Measurements from ENCODE around the gene UTF1.

DNA sequence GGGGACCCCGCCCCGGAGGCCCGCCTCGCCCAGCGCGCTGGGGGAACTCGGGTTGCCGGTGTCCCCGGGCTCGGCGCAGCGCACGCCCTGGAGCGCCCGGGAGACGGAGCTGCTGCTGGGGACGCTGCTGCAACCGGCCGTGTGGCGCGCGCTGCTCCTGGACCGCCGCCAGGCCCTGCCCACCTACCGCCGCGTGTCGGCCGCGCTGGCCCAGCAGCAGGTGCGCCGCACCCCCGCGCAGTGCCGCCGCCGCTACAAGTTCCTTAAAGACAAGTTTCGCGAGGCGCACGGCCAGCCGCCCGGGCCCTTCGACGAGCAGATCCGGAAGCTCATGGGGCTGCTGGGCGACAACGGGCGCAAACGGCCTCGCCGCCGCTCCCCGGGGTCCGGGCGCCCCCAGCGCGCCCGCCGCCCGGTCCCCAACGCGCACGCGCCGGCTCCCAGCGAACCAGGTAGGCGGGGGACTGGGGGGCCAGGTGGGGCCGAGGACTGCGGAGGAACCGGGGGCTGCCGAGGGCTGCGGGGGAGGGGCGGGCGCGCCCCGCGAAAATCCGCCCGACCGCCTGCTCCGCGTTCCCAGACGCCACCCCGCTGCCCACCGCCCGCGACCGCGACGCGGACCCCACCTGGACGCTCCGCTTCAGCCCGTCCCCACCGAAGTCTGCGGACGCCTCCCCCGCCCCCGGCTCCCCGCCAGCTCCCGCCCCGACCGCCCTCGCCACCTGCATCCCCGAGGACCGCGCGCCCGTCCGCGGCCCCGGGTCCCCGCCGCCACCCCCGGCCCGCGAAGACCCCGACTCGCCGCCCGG is 574 bp downstream of the UTF1 start:
- TF ChIP-seq, protein P1, sequence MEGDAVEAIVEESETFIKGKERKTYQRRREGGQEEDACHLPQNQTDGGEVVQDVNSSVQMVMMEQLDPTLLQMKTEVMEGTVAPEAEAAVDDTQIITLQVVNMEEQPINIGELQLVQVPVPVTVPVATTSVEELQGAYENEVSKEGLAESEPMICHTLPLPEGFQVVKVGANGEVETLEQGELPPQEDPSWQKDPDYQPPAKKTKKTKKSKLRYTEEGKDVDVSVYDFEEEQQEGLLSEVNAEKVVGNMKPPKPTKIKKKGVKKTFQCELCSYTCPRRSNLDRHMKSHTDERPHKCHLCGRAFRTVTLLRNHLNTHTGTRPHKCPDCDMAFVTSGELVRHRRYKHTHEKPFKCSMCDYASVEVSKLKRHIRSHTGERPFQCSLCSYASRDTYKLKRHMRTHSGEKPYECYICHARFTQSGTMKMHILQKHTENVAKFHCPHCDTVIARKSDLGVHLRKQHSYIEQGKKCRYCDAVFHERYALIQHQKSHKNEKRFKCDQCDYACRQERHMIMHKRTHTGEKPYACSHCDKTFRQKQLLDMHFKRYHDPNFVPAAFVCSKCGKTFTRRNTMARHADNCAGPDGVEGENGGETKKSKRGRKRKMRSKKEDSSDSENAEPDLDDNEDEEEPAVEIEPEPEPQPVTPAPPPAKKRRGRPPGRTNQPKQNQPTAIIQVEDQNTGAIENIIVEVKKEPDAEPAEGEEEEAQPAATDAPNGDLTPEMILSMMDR (IDR thresholded peaks at IDR 0.05; ENCODE audit: poor library complexity, severe bottlenecking), result no peak
- TF ChIP-seq TAF1 (IDR thresholded peaks at IDR 0.05; ENCODE audit: low read depth) (no peak), EP300 (conservative IDR thresholded peaks at IDR 0.05; ENCODE audit: poor library complexity, severe bottlenecking) (no peak), EZH2 (IDR thresholded peaks at IDR 0.05; ENCODE audit: borderline replicate concordance, insufficient read depth, low read length, poor library complexity, severe bottlenecking) (no peak), POLR2AphosphoS5 (IDR thresholded peaks at IDR 0.05) (no peak), MXI1 (conservative IDR thresholded peaks at IDR 0.05; ENCODE audit: poor library complexity, severe bottlenecking) (peak; percentile 39), RAD21 (conservative IDR thresholded peaks at IDR 0.05) (peak; percentile 14)
- TF ChIP-seq, protein P2, sequence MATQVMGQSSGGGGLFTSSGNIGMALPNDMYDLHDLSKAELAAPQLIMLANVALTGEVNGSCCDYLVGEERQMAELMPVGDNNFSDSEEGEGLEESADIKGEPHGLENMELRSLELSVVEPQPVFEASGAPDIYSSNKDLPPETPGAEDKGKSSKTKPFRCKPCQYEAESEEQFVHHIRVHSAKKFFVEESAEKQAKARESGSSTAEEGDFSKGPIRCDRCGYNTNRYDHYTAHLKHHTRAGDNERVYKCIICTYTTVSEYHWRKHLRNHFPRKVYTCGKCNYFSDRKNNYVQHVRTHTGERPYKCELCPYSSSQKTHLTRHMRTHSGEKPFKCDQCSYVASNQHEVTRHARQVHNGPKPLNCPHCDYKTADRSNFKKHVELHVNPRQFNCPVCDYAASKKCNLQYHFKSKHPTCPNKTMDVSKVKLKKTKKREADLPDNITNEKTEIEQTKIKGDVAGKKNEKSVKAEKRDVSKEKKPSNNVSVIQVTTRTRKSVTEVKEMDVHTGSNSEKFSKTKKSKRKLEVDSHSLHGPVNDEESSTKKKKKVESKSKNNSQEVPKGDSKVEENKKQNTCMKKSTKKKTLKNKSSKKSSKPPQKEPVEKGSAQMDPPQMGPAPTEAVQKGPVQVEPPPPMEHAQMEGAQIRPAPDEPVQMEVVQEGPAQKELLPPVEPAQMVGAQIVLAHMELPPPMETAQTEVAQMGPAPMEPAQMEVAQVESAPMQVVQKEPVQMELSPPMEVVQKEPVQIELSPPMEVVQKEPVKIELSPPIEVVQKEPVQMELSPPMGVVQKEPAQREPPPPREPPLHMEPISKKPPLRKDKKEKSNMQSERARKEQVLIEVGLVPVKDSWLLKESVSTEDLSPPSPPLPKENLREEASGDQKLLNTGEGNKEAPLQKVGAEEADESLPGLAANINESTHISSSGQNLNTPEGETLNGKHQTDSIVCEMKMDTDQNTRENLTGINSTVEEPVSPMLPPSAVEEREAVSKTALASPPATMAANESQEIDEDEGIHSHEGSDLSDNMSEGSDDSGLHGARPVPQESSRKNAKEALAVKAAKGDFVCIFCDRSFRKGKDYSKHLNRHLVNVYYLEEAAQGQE (IDR thresholded peaks at IDR 0.05; ENCODE audit: borderline replicate concordance), result no peak
